ENCODE data around the gene HMX2. TPM values are rescaled to one million over a fixed set of nuclear protein-coding genes. Genes with fewer than 3 reads are reported as not detected.

Gene HMX2
- total RNA-seq, 2 donors from 2014 or later, result not detected

- peaks cover 10% of the 10 kb centered on the region for H3K4me1 ChIP-seq (ENCODE audit: control insufficient read depth, insufficient read depth, low read length)
Measured at GRCh38 chr10:123129618-123130271, 18.2 kb upstream of the HMX2 start.

GRCh38 chr10:123132576-123133477, 15.1 kb upstream of the HMX2 start:
- no peaks in the 10 kb centered on the region for H3K9me3 ChIP-seq (ENCODE audit: control insufficient read depth, low read length)
- peaks cover 16% of the 10 kb centered on the region for H3K4me1 ChIP-seq (ENCODE audit: control insufficient read depth, insufficient read depth, low read length)
- Mint-ChIP-seq H3K27me3 (ENCODE audit: insufficient read depth) (peaks cover 97% of the 10 kb centered on the region), H3K27ac (no peak overlapping the region), H3K9me3 (no peaks in the 10 kb centered on the region), H3K36me3 (ENCODE audit: low read depth) (no peaks in the 10 kb centered on the region), H3K4me1 (peaks cover 12% of the 10 kb centered on the region), H3K4me3 (peak overlapping the region; percentile 41)
- DNase-seq, result peak; percentile 98
- no peak overlapping the region for H3K27ac ChIP-seq (ENCODE audit: low read depth, low read length)
- WGBS, 2 experiments (ENCODE audit: insufficient coverage in 1 of 2, insufficient read length in 1 of 2), result 1 to 2% methylated on average over 27 to 48 of the region's 48 CpGs
- no peak overlapping the region for H3K9ac ChIP-seq (ENCODE audit: extremely low read depth, low read length, poor library complexity, severe bottlenecking)
- peak; percentile 98 for TF ChIP-seq CTCF (conservative IDR thresholded peaks at IDR 0.05)
- H3K27me3 ChIP-seq (ENCODE audit: control insufficient read depth, insufficient read depth, low read length, poor library complexity, severe bottlenecking), result peaks cover 100% of the 10 kb centered on the region
- H3K36me3 ChIP-seq (ENCODE audit: control insufficient read depth, insufficient read depth, low read length), result no peaks in the 10 kb centered on the region
- peak overlapping the region; percentile 74 for H3K4me3 ChIP-seq (ENCODE audit: low read length)

More at GRCh38 chr10:123129618-123130271, 18.2 kb upstream of the HMX2 start:
- H3K9me3 ChIP-seq (ENCODE audit: control insufficient read depth, low read length), result no peaks in the 10 kb centered on the region
- no peaks in the 10 kb centered on the region for H3K9me3 Mint-ChIP-seq
- peaks cover 11% of the 10 kb centered on the region for H3K4me1 Mint-ChIP-seq
- 90 to 94% methylated on average over 3 to 4 of the region's 4 CpGs for WGBS, 2 experiments (ENCODE audit: insufficient coverage in 1 of 2, insufficient read length in 1 of 2)
- no peak overlapping the region for H3K9ac ChIP-seq (ENCODE audit: extremely low read depth, low read length, poor library complexity, severe bottlenecking)
- H3K36me3 Mint-ChIP-seq (ENCODE audit: low read depth), result no peaks in the 10 kb centered on the region
- no peaks in the 10 kb centered on the region for H3K36me3 ChIP-seq (ENCODE audit: control insufficient read depth, insufficient read depth, low read length)
- H3K27me3 Mint-ChIP-seq (ENCODE audit: insufficient read depth), result peaks cover 95% of the 10 kb centered on the region
- peaks cover 85% of the 10 kb centered on the region for H3K27me3 ChIP-seq (ENCODE audit: control insufficient read depth, insufficient read depth, low read length, poor library complexity, severe bottlenecking)
- no peak overlapping the region for H3K27ac Mint-ChIP-seq
- no peak overlapping the region for H3K27ac ChIP-seq (ENCODE audit: low read depth, low read length)
- no peak for TF ChIP-seq CTCF (conservative IDR thresholded peaks at IDR 0.05)
- H3K4me3 ChIP-seq (ENCODE audit: low read length), result no peak overlapping the region
- DNase-seq, result no peak
- no peak overlapping the region for H3K4me3 Mint-ChIP-seq

- Mint-ChIP-seq H3K4me1 (peaks cover 12% of the 10 kb centered on the region), H3K27me3 (ENCODE audit: insufficient read depth) (peaks cover 97% of the 10 kb centered on the region), H3K9me3 (no peaks in the 10 kb centered on the region), H3K4me3 (peak overlapping the region; percentile 41), H3K27ac (no peak overlapping the region), H3K36me3 (ENCODE audit: low read depth) (no peaks in the 10 kb centered on the region)
- Histone ChIP-seq H3K9ac (ENCODE audit: extremely low read depth, low read length, poor library complexity, severe bottlenecking) (no peak overlapping the region), H3K4me3 (ENCODE audit: low read length) (peak overlapping the region; percentile 74), H3K27me3 (ENCODE audit: control insufficient read depth, insufficient read depth, low read length, poor library complexity, severe bottlenecking) (peaks cover 100% of the 10 kb centered on the region), H3K9me3 (ENCODE audit: control insufficient read depth, low read length) (no peaks in the 10 kb centered on the region), H3K4me1 (ENCODE audit: control insufficient read depth, insufficient read depth, low read length) (peaks cover 16% of the 10 kb centered on the region), H3K36me3 (ENCODE audit: control insufficient read depth, insufficient read depth, low read length) (no peaks in the 10 kb centered on the region), H3K27ac (ENCODE audit: low read depth, low read length) (no peak overlapping the region)
- WGBS, 2 experiments (ENCODE audit: insufficient coverage in 1 of 2, insufficient read length in 1 of 2), result 0 to 3% methylated on average over 23 to 40 of the region's 40 CpGs
- TF ChIP-seq CTCF (conservative IDR thresholded peaks at IDR 0.05), result no peak
- no peak for DNase-seq
Measured at GRCh38 chr10:123133541-123134342, 14.2 kb upstream of the HMX2 start.

Measured in endodermal cell (in vitro differentiated cells).